ENCODE data around the gene WAC. TPM values are rescaled to one million over a fixed set of nuclear protein-coding genes. Genes with fewer than 3 reads are reported as not detected.

WAC gene
- total RNA-seq, 4 donors from 2014 or later, result 107 to 117 (median 113) TPM

GRCh38 chr10:28578454-28578853 is 45.5 kb downstream of the WAC start:
- no peak for ATAC-seq (ENCODE audit: low FRiP score)
- no peak for DNase-seq (ENCODE audit: low spot score)
- no peak for TF ChIP-seq CTCF (IDR thresholded peaks at IDR 0.05)

- ATAC-seq (ENCODE audit: low FRiP score) (no peak), DNase-seq (ENCODE audit: low spot score) (no peak)
- TF ChIP-seq CTCF (IDR thresholded peaks at IDR 0.05), result no peak
Measured at GRCh38 chr10:28580825-28581224, 47.9 kb downstream of the WAC start.

- ATAC-seq (ENCODE audit: low FRiP score) (no peak), DNase-seq (ENCODE audit: low spot score) (no peak)
- TF ChIP-seq CTCF (IDR thresholded peaks at IDR 0.05), result no peak
Measured at GRCh38 chr10:28581916-28582315, 49.0 kb downstream of the WAC start.

- TF ChIP-seq CTCF (IDR thresholded peaks at IDR 0.05), result no peak
- no peak for DNase-seq (ENCODE audit: low spot score)
- ATAC-seq (ENCODE audit: low FRiP score), result no peak
Measured at GRCh38 chr10:28585076-28585475, 52.2 kb downstream of the WAC start.

- ATAC-seq (ENCODE audit: low FRiP score) (no peak), DNase-seq (ENCODE audit: low spot score) (no peak)
- TF ChIP-seq CTCF (IDR thresholded peaks at IDR 0.05), result no peak
Measured at GRCh38 chr10:28586176-28586575, 53.3 kb downstream of the WAC start.

- ATAC-seq (ENCODE audit: low FRiP score), result peak; percentile 35
- TF ChIP-seq CTCF (IDR thresholded peaks at IDR 0.05), result no peak
Measured at GRCh38 chr10:28587270-28587969, 54.5 kb downstream of the WAC start.

GRCh38 chr10:28587970-28588290 is 55.0 kb downstream of the WAC start:
- no peak for TF ChIP-seq CTCF (IDR thresholded peaks at IDR 0.05)
- DNase-seq (ENCODE audit: low spot score) (no peak), ATAC-seq (ENCODE audit: low FRiP score) (peak; percentile 58)

More at GRCh38 chr10:28587270-28587969, 54.5 kb downstream of the WAC start:
- no peak for DNase-seq (ENCODE audit: low spot score)
